Erythroblast (primary cell): Measurements from ENCODE around the gene AR.

Source experiments
- GATA1 ChIP-seq: IDR thresholded peaks from 2 replicates; pipeline ENCODE4 v1.6.1; 2011; ENCODE audit warnings: low read depth, mild to moderate bottlenecking, control low read depth, low read length, moderate library complexity
- POLR2A ChIP-seq: IDR thresholded peaks from 2 replicates; pipeline ENCODE4 v1.6.1; 2011; ENCODE audit warnings: mild to moderate bottlenecking, low read length

DNA sequence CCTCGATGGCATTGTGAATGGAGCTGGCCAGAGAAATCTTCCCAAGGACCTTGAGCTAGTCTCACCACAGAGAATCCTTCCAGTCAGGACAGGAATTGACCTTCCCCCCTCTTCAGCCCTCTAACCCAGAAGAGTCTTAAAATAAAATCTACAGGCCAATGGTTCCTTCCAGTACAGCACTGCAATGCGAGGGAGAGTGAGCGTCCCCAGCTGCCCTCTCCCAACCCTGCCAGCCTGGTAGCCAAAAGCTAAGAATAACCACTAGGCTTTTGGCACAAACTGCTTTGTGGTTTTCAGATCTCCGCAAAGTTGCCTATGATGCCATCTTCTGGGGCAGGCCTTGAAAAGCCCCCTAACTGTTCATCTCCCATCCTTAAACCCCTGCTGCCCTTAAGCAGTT, 175.1 kb downstream of the AR start:
- TF ChIP-seq POLR2A (no peak), GATA1 (no peak)
